ENCODE measurements around the gene PPM1H. TPM values are rescaled to one million over a fixed set of nuclear protein-coding genes. Genes with fewer than 3 reads are reported as not detected.
"Not testable (repeated sequence)": the region's sequence is repeated elsewhere in the genome, so short reads cannot be mapped to it uniquely, and the experiment has no call there.

PPM1H gene
- total RNA-seq, 1 donor from 2014 or later, result 7.2 TPM

GRCh38 chr12:62697893-62698292 lies 237.1 kb downstream of the PPM1H start:
- no peak for DNase-seq (ENCODE audit: extremely low read depth, low read depth, low spot score)

DNA sequence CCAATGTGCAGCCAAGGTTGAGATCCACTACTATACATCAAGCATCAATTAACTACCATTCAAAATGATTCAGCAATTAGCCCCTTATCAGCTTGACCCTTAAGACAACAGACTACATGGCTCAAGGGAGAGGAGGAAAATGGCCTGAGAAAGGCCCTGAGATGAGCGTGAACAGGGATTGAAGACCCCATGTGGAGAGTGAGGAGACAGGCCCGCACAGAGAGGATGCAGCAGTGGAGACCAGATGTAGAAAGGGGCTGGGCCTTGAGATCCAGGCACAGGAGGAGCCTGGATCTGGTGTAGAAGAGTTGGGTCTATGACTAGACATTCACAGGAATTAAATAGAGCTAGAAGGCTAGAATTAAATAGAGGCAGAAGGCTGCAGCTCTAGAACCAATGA lies 239.3 kb downstream of the PPM1H start:
- no peak for DNase-seq (ENCODE audit: extremely low read depth, low read depth, low spot score)

- DNase-seq (ENCODE audit: extremely low read depth, low read depth, low spot score), result no peak
Measured at GRCh38 chr12:62694632-62695031, 240.3 kb downstream of the PPM1H start.

DNA sequence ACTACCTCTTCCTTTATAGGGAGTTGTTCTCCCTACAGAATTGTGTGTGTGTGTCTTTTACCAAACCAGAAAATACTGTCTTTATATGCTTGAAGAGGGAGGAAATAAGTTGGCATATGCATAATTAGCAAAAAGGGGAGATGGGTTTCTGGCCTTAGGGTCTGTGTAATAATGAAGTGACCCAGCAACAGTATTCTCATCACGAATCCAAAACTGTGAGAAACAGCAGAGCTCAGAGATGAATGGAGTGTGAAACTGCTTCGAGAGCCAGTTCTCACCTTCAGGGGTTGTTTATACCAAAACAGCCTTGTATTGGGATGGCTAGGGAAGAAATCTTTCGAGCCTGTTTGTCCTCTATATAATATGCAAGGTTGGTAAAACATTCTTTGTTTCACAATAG lies 240.8 kb downstream of the PPM1H start:
- DNase-seq (ENCODE audit: extremely low read depth, low read depth, low spot score), result no peak

- no peak for DNase-seq (ENCODE audit: extremely low read depth, low read depth, low spot score)
Measured at GRCh38 chr12:62693376-62694050, 241.4 kb downstream of the PPM1H start.

- no peak for DNase-seq (ENCODE audit: extremely low read depth, low read depth, low spot score)
Measured at GRCh38 chr12:62692884-62693283, 242.1 kb downstream of the PPM1H start.

DNA sequence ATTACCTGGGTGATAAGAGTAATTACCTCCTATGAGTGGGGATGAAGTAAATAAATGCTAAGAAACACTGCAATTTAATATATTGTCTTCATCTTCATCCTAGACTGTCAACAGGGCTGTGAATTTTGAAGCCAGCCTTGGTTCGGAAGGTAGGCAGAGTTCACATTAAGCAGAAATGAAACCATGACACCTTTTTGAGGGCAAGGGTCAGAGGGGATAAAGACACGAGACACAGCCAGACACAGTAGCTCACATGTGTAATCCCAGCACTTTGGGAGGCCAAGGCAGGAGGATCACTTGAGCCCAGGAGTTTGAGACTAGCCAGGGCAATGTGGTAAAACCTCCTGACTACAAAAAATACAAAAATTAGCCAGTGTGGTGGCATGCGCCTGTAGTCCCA lies 243.6 kb downstream of the PPM1H start:
- no peak for DNase-seq (ENCODE audit: extremely low read depth, low read depth, low spot score)

GRCh38 chr12:62689042-62689839 lies 245.7 kb downstream of the PPM1H start:
- DNase-seq (ENCODE audit: extremely low read depth, low read depth, low spot score), result no peak

DNA sequence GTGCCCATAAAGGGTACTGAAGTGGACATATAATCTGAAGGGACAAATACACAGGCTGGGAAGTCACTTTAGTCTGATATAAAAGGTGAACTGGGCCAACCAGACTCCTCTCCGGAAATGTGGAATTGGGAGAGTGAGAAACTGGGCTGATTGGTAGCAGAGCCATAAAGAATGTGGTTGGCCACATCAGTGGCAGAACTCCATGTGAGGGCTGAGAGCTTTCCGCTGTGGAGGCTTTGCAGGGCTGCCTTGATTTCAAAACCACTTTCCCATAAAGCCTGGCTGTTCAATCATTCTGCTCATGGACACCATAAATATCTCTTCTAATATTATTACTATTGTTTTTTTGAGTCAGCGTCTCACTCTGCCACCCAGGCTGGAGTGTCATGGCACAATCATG lies 248.0 kb downstream of the PPM1H start:
- DNase-seq (ENCODE audit: extremely low read depth, low read depth, low spot score), result no peak

DNA sequence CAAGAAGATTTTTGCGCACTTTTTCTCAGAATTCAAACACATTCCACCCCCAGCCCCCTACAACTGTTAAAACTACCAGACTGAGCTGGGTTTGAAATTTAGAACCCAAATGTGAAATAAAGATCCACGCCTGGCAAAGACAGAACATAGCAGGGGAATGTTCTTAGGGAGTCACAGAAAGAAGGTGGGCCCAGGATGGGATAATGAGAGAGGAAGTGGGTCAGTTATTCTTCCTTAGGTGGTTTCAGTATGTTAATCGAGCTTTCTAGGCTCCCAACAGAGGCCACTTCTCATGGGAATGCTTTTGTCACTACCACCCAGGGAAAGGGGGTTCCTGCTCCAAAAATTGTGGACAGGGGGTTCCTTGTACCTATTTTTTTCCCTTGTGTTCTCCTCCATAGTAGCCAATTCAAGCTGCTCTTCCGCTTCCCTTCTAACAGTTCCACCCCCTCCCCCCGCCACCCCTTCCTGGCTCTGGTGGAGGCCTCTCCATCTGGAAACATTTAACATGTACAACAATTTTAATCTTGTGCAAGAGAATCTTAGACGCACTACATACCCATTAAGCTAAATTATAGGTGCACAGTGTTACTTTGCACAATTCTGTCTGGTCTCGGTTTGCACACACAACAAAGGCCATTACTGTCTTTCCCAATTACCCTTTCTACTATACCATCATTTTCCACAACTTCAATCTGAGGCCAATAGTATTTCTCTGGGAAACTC lies 250.2 kb downstream of the PPM1H start:
- no peak for DNase-seq (ENCODE audit: extremely low read depth, low read depth, low spot score)

DNA sequence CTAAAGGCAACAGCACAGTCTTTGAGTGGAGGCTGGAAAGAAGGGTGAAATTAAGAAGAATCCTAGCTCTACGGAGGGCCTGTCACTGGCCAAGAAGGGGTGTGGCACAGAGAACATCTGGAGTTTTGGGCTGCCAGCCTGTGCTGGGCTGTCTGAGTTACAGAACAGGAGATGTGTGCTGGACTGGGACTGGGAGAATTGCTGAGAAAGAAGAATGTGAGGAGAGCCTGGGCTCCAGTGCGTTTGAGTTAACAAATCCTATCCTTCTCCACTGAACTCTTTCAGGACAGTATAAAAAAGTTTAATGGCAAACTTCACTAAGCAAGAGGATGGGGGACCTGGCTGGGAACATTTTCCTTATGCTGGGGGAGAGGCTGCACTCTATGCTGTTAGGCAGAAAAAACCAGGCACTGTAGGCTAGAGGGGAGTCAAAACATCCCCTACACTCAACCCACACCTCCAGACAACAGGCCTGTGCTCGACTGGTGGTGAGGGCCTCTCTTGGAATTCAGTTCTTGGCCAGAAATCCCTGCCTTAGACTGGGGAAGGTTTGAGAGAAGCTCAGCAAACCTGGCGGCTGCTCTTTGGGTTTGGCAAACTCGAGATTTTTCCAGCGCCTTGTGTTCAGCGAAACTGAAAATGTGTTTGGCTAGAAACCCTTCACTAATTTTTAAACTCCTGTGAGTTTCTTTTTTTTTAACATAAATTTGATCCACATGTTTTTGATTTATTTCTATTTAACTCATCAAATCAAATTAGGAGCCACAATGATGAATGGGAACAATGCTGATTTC lies 251.0 kb downstream of the PPM1H start:
- no peak for DNase-seq (ENCODE audit: extremely low read depth, low read depth, low spot score)

- no peak for DNase-seq (ENCODE audit: extremely low read depth, low read depth, low spot score)
Measured at GRCh38 chr12:62681306-62681705, 253.6 kb downstream of the PPM1H start.

- DNase-seq (ENCODE audit: extremely low read depth, low read depth, low spot score), result no peak
Measured at GRCh38 chr12:62679608-62680007, 255.3 kb downstream of the PPM1H start.

DNA sequence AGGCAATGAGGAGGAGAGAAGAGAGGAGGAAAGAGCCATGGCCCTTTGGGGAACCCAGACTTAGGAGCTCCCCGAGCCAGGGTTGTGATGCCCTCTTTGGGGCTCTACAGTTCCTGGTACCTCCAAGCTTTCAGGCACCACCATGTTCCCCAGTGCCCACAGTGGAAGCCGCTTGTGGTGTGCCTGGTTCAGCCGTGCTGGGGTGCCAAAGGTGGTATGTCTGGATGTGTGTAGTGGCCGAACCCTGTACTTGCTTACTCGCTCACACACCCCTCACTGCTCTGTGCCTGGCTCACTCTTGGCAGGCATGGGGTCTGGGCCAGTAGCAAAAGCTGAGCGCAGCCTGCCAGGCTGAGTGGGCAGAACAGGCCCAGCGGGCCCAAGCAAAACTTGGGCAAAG lies 257.6 kb downstream of the PPM1H start:
- DNase-seq (ENCODE audit: extremely low read depth, low read depth, low spot score), result no peak

DNA sequence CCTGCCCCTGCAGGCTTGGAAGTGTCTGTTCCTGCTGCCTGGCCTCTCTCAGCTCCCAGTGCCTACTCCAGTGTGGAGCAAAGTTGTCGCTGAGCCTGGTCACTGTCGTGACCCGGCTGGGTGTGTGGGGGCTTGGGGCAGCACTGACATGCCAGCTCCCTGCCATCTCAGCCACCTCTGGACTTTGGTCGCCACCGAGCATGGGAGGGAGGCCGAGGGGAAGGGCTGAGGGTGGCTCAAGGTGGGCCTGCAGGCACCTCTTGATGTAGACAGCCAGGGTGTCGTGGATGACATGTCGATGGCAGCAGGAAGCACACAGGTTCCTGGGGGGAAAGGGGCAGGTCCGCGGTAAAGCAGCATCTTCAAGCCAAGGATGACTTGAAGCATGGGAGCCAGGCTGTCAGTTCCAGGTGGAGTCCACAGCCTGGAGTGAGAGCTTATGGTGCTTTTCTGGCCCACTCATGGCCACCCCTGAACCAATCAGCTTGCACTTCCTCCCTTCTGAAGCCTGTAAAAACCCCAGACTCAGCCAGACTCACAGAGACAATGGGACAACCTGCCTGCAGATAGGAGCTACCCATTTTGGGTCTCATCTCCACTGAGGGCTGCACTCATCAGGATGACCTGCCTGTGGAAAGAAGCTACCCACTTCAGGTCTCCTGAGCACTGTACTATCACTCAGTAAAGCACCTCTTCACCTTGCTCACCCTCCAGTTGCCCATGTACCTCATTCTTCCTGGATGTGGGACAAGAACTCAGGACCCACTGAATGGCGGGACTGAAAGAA lies 258.2 kb downstream of the PPM1H start:
- DNase-seq (ENCODE audit: extremely low read depth, low read depth, low spot score), result no peak

DNA sequence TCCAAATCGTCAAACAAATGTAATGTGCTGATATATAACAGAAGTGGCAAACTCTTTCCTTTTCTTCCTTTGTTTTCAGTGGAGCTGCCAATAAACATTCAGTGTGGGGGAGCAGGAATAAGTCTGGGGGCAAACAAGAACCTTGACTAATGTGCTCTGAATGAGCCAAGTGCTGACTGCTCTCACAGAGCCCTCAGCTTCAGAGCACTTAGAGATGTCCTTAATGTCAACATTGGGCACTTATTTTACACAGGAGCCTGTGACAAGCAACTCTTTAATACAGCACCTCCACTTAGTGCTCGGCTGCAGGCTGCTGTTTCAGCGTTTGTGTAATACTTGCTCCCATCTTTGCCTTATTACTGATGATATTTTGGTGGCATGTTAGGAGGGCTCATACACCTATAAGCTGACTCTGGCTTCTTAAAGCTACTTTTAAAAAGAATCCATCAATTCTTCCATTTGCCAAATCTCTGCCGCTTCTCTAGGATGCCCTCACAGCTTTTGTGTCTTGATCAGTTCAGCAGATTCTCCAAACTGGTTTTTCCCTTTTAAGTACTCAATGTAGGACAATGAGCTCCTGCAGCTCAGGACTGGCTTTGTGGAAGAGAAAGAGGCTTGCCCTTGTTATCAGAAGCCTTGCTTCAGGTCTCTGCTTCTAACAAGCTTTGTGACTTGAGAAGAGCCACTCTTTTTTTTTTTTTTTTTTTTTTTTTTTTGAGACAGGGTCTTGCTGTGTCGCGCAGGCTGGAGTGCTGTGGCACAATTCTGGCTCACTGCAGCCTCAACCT lies 261.7 kb downstream of the PPM1H start:
- DNase-seq (ENCODE audit: extremely low read depth, low read depth, low spot score), result no peak

DNA sequence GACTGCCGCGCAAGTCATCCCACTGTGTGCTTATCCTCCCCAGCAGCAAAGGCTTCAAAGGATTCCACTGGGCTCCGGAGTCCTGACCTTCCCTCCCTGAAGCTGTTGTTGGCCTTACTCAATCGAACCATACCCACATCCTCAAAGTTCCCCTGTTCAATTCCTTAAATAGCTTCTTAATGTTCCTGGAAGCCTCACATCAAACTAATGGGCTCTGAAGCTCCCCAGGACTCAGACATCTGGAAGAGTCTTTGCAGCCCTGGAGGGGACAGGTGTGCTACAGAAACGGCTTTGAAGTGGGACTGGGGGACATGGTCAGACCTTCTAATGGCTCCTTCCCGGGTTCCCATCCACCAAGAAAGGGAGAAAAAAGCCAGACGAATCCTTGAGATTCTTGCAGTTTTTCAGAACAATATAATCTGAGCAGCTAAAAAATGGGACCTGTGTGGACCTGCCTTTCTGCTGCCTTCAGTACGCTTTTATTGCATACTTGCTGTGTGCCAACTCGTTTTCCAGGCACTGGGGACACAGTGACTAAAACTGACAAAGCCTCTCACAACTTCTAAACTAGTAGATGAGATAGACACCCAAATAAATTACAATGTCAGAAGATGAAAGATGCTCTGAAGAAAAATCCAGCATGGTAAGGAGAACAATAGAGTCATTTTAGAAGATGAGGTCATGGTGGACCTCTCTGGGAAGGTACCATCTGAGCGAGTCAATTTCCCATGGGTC lies 263.8 kb downstream of the PPM1H start:
- no peak for DNase-seq (ENCODE audit: extremely low read depth, low read depth, low spot score)

DNA sequence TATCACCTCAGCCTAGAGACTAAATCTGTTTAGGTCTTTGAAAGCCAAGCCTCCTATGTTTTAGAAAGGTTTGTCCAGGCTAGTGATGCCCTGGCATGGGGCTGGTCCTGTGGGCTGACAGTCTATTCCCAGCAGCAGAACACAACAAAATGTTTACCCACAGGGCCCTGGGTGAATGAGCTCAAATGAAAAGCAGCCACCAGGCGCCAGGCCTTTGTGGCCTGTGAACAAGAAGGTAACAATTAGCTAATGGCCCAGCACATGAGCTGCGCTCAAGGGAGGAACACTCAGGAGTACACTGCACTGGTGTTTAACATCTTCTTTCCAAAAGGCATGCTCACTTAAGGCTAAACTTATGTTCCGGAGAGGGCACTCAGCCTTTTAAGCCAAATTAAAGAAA lies 266.2 kb downstream of the PPM1H start:
- DNase-seq (ENCODE audit: extremely low read depth, low read depth, low spot score), result no peak

- DNase-seq (ENCODE audit: extremely low read depth, low read depth, low spot score), result not testable (repeated sequence)
Measured at GRCh38 chr12:62664951-62665350, 270.0 kb downstream of the PPM1H start.

All from glomerular endothelial cell (primary cell).